HTR-8/SVneo (cell line): ENCODE measurements around the gene PCBD1.
"Not testable (repeated sequence)": the region's sequence is repeated elsewhere in the genome, so short reads cannot be mapped to it uniquely, and the experiment has no call there.

Source experiments
- DNase-seq: peaks from one replicate; pipeline ENCODE4 v3.0.0; 2011; ENCODE audit warnings: low spot score, mixed read lengths; ENCODE audit not compliant: insufficient read length
- FAIRE-seq: peaks from 2 replicates; lab custom pipeline; 2011; peaks lifted over from hg19 to GRCh38; lab: Jason Lieb, UNC

PCBD1 gene

DNA sequence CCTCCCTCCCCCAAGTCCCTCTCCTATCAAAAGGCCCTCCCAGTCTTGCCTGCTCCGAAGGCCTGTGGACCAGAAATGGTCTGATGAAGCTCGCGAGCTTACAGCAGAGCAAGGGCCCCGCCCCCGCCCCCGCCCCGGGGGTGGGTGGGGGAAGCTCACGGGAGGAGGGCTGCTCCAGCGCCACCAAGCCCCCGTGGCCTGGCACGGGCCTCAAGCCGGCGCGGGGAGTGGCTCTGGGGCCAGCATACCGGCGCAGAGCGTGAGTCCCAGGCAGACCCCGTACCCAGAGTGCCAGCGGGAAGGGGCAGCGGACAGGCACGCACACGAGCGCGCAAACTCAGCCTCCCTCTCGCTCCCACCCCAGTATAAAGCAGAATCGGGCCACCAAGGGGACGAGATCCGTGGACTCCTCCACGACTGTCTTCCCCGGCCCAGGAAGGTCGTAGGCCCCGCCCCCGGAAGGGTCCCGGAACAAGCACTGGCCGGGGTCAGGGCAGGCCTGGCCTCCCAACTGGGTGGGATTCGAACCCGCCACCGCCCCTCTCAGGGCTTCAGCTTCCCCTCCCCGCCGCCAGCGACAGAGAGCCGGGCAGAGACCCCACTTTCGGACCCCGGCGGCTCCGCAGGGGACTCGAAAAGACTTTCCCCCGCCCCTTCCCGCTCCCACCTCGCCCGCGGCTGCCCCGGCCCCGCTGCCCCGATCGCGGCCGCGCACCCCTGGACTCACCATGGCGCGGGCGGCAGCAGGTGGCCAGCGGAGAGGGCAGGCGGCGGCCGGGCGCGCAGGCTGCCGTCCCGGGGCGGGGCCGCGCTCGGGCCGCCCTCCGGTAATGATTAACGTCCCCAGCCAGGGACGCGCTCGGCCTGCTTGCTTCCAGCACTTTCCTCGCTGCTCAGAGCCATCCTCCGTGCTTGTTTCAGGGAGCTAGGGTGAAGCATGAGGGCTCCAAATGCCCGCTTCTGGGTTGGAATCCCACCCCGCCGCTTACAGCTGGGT lies at the start of gene PCBD1:
PCBD1 (minus strand) TSS at position 762 of the 997 bp plus-strand sequence; CDS start at position 730, 32 bp downstream.
- peak; percentile 74 for DNase-seq
- peak; percentile 82 for FAIRE-seq

DNA sequence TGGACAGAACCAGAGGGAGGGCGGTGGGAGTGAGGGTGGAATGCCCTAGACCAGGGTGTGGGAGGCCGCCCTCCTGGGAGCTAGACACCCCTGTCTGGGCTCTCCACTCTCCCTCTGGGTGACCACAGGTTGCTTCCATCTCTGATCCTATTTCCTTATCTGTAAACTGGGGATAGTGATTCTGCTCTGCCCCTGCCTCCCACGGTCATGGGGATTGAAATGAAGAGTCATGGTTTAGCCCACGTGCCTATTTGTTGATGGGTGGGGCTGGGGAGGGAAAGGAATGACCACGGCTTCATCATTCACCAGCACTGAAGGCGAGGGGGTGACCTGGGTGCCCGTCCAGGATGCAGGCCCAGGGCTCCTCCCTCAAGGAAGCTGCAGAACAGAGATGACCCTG lies 49.3 kb upstream of the PCBD1 start:
- DNase-seq (no peak), FAIRE-seq (no peak)

- FAIRE-seq = no peak
- no peak for DNase-seq
Observed at GRCh38 chr10:70936111-70936510, 47.7 kb upstream of the PCBD1 start.

- FAIRE-seq (no peak), DNase-seq (no peak)
Observed at GRCh38 chr10:70935631-70936030, 47.3 kb upstream of the PCBD1 start.

- FAIRE-seq (no peak), DNase-seq (no peak)
Observed at GRCh38 chr10:70935125-70935625, 46.8 kb upstream of the PCBD1 start.

DNA sequence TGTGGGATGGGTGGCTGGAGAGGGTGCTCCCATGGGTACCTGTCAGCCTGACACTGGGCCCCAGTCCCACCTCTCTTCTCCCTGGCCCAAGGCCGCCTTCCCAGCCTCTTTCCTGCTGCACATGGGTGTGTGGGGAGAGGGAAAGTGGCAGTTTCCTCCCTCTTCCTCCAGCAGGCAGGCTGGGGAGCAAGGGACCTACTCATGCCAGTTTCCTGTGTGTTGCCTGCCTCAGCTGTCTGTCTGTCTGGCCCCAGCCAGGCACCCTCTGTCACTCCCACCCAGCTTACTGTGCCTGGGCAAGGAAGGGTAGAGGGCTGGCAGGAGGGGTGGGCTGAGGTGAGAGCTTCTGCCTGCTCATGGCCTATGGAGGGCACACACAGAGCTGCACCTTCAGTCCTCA lies 46.3 kb upstream of the PCBD1 start:
- no peak for DNase-seq
- no peak for FAIRE-seq

DNA sequence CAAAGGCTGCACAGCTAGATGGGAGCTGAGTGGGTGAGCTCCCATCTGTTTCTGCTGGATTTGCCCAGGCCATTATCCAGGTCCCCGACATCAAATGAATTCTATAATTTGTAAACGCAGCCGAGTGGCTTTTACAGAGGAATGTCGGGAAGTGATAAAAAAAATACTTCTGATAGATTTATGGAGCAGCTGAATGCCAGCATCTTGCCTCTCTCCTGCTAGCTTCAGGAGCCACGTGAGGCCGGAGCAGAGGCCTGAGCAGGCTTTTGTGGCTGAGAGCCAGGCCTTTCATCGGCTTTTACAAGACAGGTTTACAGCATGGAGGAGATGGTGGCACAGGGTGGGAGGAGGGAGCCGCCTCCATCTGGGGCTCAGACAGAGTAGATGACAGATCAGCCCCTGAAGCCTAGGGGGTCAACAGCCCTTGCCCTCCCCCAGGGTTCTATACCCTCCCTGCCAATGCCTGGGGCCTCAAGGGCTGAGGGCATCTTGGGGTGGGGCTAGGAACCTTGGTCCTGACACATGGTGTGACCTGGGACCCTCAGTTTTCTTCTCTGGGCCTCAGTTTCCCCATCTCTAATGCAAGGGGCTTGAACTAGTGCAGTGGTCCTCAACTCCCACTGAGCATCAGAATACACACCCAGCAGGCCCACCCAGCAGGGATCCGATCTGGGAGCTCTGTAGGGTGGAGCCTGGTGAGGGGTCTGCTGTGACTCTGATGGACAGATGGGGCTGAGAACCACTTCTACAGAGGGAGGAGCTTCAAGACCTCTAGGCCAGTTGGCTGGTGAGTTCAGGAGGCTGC lies 44.2 kb upstream of the PCBD1 start:
- FAIRE-seq = peak; percentile 31

GRCh38 chr10:70931168-70931815 lies 42.9 kb upstream of the PCBD1 start:
- peak; percentile 73 for DNase-seq
- no peak for FAIRE-seq

More for the DNA sequence above, 44.2 kb upstream of the PCBD1 start:
- DNase-seq = peak; percentile 80

GRCh38 chr10:70930263-70931000 lies 42.1 kb upstream of the PCBD1 start:
- no peak for DNase-seq
- FAIRE-seq = no peak

GRCh38 chr10:70928140-70928539 lies 39.8 kb upstream of the PCBD1 start:
- FAIRE-seq (no peak), DNase-seq (no peak)

- DNase-seq = no peak
- FAIRE-seq = no peak
Observed at GRCh38 chr10:70927189-70927943, 39.0 kb upstream of the PCBD1 start.

DNA sequence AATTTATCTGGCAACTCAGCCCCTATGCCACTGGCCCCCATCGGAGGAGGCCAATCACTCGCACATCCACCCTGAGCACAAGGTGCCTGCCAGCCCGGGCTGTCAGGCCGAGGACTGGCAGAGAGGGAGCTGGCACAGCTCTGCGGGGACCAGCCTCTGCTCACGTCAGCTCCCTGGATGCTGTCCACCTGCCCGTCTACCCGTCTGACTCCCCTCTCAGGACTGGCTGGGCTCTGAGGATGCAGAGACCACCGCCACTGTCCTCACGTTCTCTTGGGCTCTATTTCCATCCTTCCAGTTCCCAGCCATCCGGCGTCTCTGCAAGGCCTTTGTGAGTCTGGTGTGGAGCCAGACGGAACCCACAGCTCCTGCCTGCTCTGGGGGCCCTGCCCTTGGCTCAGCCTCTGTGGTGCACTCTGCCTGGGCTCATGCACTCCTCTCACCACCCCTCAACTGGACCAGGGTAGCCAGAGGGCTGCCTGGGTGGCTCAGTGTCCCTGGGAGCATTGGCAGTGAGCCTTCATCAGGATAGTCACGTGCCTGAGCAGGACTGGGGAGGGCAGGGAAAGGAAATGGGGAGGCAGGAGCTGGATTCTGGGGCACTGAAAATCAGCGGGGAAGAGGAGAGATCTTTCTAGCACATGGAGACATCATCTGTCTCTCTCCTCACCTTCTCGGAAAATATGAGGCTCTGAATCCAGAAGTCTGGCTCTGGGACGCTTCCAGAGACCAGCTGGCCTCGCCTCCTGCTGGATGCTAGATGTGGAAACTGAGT lies 38.0 kb upstream of the PCBD1 start:
- no peak for FAIRE-seq

DNA sequence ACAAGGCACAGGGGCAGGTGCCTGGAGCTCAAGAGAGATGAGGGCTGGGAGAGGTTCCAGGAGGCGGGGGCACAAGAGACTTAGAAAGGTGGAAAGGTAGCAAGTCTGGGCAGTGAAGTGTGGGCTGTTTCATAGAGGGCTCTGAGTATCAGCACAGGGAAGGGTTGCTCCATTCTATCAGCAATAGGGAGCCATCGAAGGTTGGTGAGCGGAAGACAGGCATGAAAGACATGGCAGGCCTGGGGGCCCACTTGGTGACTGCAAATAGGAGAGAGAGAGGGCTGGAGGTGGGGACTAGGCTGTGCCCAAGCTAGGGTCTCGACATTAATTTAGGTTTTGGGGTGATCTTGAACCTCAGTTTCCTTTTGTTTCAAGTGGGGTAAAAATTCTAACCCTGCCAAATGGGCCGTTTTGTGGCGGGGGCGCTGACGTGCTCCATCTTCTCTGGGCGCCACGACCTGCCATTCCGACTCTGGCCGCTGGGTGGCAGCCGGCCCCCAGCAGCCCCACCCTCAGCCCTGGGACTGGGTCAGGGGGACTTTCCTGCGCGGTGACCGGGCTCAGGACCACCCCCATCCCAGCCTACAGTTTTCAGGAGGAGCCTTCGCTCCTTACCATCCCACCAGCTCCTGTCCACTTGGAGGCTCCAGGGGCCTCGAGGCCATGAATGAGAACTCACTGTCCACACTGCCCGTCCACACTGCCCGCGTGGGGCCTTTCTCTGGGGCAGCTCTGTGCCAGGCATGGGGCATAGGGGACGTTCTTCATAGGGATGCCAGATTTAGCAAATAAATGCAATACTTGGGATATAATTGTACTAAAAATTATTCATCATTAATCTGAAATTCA lies 37.2 kb upstream of the PCBD1 start:
- FAIRE-seq (peak; percentile 13), DNase-seq (peak; percentile 58)

More for the DNA sequence above, 38.0 kb upstream of the PCBD1 start:
- no peak for DNase-seq

- DNase-seq (no peak), FAIRE-seq (no peak)
Observed at GRCh38 chr10:70923696-70924095, 35.3 kb upstream of the PCBD1 start.

- FAIRE-seq = no peak
- no peak for DNase-seq
Observed at GRCh38 chr10:70921285-70921684, 32.9 kb upstream of the PCBD1 start.

- FAIRE-seq (no peak), DNase-seq (no peak)
Observed at GRCh38 chr10:70920519-70920918, 32.2 kb upstream of the PCBD1 start.

GRCh38 chr10:70919906-70920305 lies 31.5 kb upstream of the PCBD1 start:
- DNase-seq, FAIRE-seq: not testable (repeated sequence)
